ENCODE measurements around the gene PRSS2.

DNA sequence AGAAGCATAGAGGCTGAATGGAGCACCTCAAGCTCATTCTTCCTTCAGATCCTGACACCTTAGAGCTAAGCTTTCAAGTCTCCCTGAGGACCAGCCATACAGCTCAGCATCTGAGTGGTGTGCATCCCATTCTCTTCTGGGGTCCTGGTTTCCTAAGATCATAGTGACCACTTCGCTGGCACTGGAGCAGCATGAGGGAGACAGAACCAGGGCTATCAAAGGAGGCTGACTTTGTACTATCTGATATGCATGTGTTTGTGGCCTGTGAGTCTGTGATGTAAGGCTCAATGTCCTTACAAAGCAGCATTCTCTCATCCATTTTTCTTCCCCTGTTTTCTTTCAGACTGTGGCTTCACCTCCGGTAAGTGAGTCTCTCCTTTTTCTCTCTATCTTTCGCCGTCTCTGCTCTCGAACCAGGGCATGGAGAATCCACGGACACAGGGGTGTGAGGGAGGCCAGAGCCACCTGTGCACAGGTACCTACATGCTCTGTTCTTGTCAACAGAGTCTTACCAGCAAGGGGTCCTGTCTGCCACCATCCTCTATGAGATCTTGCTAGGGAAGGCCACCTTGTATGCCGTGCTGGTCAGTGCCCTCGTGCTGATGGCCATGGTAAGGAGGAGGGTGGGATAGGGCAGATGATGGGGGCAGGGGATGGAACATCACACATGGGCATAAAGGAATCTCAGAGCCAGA, 31.0 kb downstream of the PRSS2 start:
- TF ChIP-seq, protein P1, sequence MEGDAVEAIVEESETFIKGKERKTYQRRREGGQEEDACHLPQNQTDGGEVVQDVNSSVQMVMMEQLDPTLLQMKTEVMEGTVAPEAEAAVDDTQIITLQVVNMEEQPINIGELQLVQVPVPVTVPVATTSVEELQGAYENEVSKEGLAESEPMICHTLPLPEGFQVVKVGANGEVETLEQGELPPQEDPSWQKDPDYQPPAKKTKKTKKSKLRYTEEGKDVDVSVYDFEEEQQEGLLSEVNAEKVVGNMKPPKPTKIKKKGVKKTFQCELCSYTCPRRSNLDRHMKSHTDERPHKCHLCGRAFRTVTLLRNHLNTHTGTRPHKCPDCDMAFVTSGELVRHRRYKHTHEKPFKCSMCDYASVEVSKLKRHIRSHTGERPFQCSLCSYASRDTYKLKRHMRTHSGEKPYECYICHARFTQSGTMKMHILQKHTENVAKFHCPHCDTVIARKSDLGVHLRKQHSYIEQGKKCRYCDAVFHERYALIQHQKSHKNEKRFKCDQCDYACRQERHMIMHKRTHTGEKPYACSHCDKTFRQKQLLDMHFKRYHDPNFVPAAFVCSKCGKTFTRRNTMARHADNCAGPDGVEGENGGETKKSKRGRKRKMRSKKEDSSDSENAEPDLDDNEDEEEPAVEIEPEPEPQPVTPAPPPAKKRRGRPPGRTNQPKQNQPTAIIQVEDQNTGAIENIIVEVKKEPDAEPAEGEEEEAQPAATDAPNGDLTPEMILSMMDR (IDR thresholded peaks at IDR 0.05; ENCODE audit: low read depth, low read length, poor library complexity, severe bottlenecking), result no peak
- no peak for TF ChIP-seq EZH2phosphoT487 (IDR thresholded peaks at IDR 0.05; ENCODE audit: borderline replicate concordance, low read length)
